ENCODE data around the gene TLE7.

GRCh38 chr16:71456801-71457200 is 14.9 kb upstream of the TLE7 start:
- TF ChIP-seq EZH2phosphoT487 (IDR thresholded peaks at IDR 0.05; ENCODE audit: unreplicated experiment) (no peak), CTCF (conservative IDR thresholded peaks at IDR 0.05; ENCODE audit: low read depth in 2 of 2) (no peak), REST (IDR thresholded peaks at IDR 0.05; ENCODE audit: unreplicated experiment) (no peak), POLR2AphosphoS5 (IDR thresholded peaks at IDR 0.05; ENCODE audit: low read depth) (no peak), NANOG (IDR thresholded peaks at IDR 0.05; ENCODE audit: borderline replicate concordance) (no peak), ZNF331 (CRISPR knock-in tag; IDR thresholded peaks at IDR 0.05; ENCODE audit: low read depth) (no peak), ZNF114 (CRISPR knock-in tag; IDR thresholded peaks at IDR 0.05) (no peak), EZH2 (IDR thresholded peaks at IDR 0.05; ENCODE audit: low read depth, unreplicated experiment) (no peak), STAT1 (IDR thresholded peaks at IDR 0.05; ENCODE audit: unreplicated experiment) (no peak), JUNB (IDR thresholded peaks at IDR 0.05; ENCODE audit: unreplicated experiment) (no peak)

All from GM23338 (cell line).